Measurements from ENCODE around the gene HGF. TPM values are rescaled to one million over a fixed set of nuclear protein-coding genes. Genes with fewer than 3 reads are reported as not detected.
A peak's percentile ranks its signal among the peaks of the same experiment; 100 is the strongest.

Gene HGF
- polyA plus RNA-seq, 3 donors: 18.6 to 24.0 (median 18.9) TPM

- Mint-ChIP-seq H3K27ac (no peak overlapping the region), H3K36me3 (peaks cover 47 to 48% of the 10 kb centered on the region in 2 donors), H3K4me1 (no peaks in the 10 kb centered on the region), H3K4me3 (no peak overlapping the region), H3K9me3 (no peaks in the 10 kb centered on the region), H3K27me3 (ENCODE audit: low read depth in 3 of 3) (no peaks in the 10 kb centered on the region)
- intact Hi-C loops (cut with micrococcal nuclease): no loop called here
- Histone ChIP-seq H3K79me2 (ENCODE audit: insufficient read depth, low read length) (no peaks in the 10 kb centered on the region), H4K20me1 (ENCODE audit: insufficient read depth, low read length) (no peaks in the 10 kb centered on the region), H2AFZ (ENCODE audit: insufficient read depth, low read depth, low read length, poor library complexity, severe bottlenecking) (no peak overlapping the region), H3K4me3 (replicated peaks in 1 of 3; ENCODE audit: low read depth in 2 of 3, low read length in 3 of 3) (no peak overlapping the region), H3K4me1 (ENCODE audit: control insufficient read depth in 1 of 2, insufficient read depth in 2 of 2, low read length in 2 of 2) (no peaks in the 10 kb centered on the region), H3K4me2 (replicated peaks; ENCODE audit: extremely low read depth, low read length, poor library complexity, severe bottlenecking) (no peak overlapping the region), H3K9me3 (replicated peaks in 1 of 2; ENCODE audit: control insufficient read depth in 1 of 2, insufficient read depth in 1 of 2, low read length in 2 of 2) (no peaks in the 10 kb centered on the region), H3K27ac (ENCODE audit: low read depth in 1 of 2, low read length in 2 of 2) (no peak overlapping the region), H3K27me3 (ENCODE audit: control insufficient read depth in 2 of 2, insufficient read depth in 2 of 2, low read length in 2 of 2) (no peaks in the 10 kb centered on the region), H3K36me3 (replicated peaks in 1 of 2; ENCODE audit: control insufficient read depth in 1 of 2, insufficient read depth in 2 of 2, low read length in 2 of 2) (peaks cover 25 to 75% of the 10 kb centered on the region in 2 donors), H3K9ac (ENCODE audit: insufficient read depth, low read length, poor library complexity, severe bottlenecking) (no peak overlapping the region)
- no peak for TF ChIP-seq CTCF (IDR thresholded peaks at IDR 0.05)
- WGBS (ENCODE audit: insufficient coverage): 96% methylated on average over 5 of the region's 7 CpGs
- no peak for DNase-seq
Measured at GRCh38 chr7:81736091-81736490, 33.8 kb downstream of the HGF start.

- no peak overlapping the region for H3K4me2 ChIP-seq (replicated peaks; ENCODE audit: extremely low read depth, low read length, poor library complexity, severe bottlenecking)
- no peaks in the 10 kb centered on the region for H3K9me3 ChIP-seq (replicated peaks in 1 of 2; ENCODE audit: control insufficient read depth in 1 of 2, insufficient read depth in 1 of 2, low read length in 2 of 2)
- no peak overlapping the region for H3K9ac ChIP-seq (ENCODE audit: insufficient read depth, low read length, poor library complexity, severe bottlenecking)
- DNase-seq: no peak
- peaks cover 42 to 72% of the 10 kb centered on the region in 2 donors for H3K36me3 ChIP-seq (replicated peaks in 1 of 2; ENCODE audit: control insufficient read depth in 1 of 2, insufficient read depth in 2 of 2, low read length in 2 of 2)
- H2AFZ ChIP-seq (ENCODE audit: insufficient read depth, low read depth, low read length, poor library complexity, severe bottlenecking): no peak overlapping the region
- no peaks in the 10 kb centered on the region for H3K4me1 ChIP-seq (ENCODE audit: control insufficient read depth in 1 of 2, insufficient read depth in 2 of 2, low read length in 2 of 2)
- peak overlapping the region in 1 of 2 donors; percentile 5 for H3K27ac ChIP-seq (ENCODE audit: low read depth in 1 of 2, low read length in 2 of 2)
- no peak for TF ChIP-seq CTCF (IDR thresholded peaks at IDR 0.05)
- Mint-ChIP-seq H3K36me3 (peaks cover 45 to 57% of the 10 kb centered on the region in 2 donors), H3K27me3 (ENCODE audit: low read depth in 3 of 3) (no peaks in the 10 kb centered on the region), H3K27ac (peak overlapping the region in 1 of 7 donors; percentile 41), H3K4me3 (no peak overlapping the region), H3K4me1 (no peaks in the 10 kb centered on the region), H3K9me3 (no peaks in the 10 kb centered on the region)
- H4K20me1 ChIP-seq (ENCODE audit: insufficient read depth, low read length): no peaks in the 10 kb centered on the region
- H3K79me2 ChIP-seq (ENCODE audit: insufficient read depth, low read length): no peaks in the 10 kb centered on the region
- intact Hi-C loops (cut with micrococcal nuclease): no loop called here
- H3K4me3 ChIP-seq (replicated peaks in 1 of 3; ENCODE audit: low read depth in 2 of 3, low read length in 3 of 3): no peak overlapping the region
- WGBS (ENCODE audit: insufficient coverage): 100% methylated on average over 3 of the region's 6 CpGs
- H3K27me3 ChIP-seq (ENCODE audit: control insufficient read depth in 2 of 2, insufficient read depth in 2 of 2, low read length in 2 of 2): no peaks in the 10 kb centered on the region
Measured at GRCh38 chr7:81725812-81726127, 44.1 kb downstream of the HGF start.
